GM21390 (cell line): ENCODE measurements around the gene WWTR1.

Experiments
- ATAC-seq: cut with Tn5 transposase; IDR thresholded peaks from one replicate; pipeline ENCODE4 v1.9.1; 2021; ENCODE audit not compliant: unreplicated experiment

Gene WWTR1

DNA sequence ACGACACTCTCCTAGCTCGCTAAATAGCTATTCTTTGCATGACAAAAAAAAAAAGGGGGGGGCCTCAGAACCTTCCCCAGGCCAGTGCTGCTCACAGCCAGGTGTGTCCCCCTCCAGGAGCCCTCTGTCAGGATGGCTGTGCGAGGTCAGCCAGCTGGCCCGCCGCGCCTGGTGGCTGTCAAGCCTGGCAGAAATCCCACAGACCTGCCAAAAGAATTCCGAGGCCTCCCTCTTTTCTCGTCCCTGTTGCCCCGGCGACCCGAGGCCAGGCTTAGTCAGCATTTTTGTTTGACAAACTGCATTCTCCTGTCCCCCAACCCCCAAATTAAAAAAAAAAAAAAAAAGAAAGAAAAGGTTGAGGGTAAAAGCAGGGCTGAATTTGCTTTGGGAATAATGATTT, 121.4 kb downstream of the WWTR1 start:
- no peak for ATAC-seq

DNA sequence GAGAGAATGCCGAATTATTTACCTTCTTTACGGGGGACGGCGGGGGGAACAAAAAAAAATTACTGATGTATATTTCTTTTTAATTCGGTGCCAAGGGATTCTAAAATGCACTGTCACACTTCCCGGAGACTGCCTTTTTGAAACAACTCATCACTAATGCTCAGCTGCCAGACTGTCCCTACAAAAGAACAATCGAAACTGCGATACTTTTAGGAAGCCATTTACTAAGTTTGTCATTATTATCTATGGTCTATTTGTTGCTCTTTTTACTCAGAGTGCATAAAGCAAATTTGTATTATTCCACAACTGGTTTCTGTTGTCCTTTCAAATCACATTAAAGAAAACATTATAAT, 122.5 kb downstream of the WWTR1 start:
- ATAC-seq, result no peak

DNA sequence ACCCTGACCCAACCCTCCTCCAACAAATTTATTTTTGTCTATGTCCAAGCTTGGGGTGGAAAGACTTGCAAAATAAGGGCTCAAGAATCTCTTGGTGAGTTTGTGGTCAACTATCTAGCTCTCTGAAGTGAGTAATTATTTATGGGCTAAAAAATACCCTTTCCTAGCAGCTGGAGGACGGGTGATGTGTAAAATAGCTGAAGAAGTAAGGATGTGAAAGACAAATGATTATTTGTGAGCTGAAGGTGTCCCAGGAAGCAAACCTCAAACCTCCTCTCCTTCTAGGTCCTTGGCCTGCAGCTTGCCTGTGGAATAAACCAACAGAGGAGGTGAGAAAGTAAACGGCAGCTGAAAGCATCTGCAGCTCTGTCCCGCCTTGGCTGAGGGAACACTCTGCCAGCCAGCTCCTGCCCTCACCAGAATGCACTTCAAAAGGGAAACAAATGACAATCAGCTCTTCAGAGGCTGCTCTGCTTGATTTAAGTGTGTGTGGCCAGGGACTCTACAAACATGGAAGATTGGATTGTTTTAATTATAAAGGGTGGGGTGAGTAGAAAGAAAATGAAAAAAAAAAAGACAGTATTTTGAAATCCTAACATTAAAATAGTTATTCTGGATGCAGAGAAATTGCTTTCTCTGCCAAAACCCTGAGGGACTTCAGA, 123.0 kb downstream of the WWTR1 start:
- no peak for ATAC-seq

DNA sequence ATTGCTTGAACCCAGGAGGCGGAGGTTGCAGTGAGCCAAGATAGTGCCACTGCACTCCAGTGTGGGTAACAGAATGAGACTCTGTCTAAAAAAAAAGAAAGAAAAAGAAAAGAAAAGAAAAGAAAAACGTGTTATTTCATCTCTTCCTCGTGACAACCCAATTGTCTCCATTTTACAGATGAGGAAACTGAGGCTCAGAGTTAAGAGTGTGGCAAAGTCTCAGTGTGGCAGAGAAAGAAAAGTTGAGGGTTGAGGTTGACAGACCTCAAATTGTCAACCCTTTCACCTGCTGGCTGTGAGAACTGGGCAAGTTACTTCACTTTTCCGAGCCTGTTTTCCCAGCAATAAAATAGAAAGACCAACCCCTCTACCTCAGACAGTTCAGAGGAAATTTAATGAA, 123.7 kb downstream of the WWTR1 start:
- ATAC-seq, result no peak

DNA sequence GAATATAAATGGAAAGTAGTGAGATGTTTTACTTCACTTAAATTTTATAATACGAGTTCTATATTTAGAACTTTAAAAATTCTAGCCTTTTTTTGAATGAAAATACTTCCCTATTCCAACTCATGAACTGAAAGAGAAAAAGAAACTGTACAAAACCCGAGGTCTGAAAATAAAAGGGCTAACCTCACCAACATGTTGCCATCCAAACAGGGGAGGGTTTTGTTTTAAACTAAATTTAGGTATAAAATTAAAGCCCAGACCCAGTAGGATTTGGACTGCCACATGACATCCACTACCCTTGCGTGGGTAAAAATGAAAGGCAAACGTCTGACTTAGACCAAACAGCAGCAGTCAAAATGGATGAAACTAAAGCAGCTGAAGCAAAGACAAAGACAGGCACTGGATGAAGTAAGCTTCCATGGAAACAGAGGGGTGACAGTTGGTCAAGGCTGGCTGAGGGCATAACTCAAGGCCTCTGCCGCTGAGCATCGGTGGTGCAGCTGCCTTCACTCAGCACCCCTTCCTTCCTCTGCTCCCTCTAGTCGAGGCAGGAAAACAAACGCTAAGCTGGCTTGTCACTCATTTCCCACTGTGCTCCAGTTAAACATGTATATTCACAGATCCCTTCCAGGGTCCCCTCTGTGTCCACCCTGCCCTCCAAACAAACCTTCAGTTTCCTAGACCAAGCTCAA, 125.2 kb downstream of the WWTR1 start:
- ATAC-seq, result peak; percentile 57

DNA sequence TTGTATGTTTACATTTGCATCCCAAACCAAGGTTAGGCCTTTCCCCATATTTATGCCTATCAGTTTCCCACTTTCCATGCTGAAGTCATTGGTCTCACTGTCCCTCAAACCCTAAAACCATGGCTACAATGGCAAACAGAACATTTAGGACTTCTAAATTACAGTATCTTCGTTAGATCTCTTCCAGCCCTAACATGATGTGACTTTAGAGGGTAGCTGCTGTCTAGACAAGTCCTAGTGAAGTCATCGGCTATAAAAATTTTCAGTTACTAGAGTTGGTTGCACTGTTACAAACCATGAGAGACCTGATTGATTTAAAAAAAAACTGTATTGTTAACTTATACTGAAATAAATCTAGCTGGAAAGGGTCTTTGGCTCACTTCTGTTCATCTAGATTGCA, 128.7 kb downstream of the WWTR1 start:
- no peak for ATAC-seq

DNA sequence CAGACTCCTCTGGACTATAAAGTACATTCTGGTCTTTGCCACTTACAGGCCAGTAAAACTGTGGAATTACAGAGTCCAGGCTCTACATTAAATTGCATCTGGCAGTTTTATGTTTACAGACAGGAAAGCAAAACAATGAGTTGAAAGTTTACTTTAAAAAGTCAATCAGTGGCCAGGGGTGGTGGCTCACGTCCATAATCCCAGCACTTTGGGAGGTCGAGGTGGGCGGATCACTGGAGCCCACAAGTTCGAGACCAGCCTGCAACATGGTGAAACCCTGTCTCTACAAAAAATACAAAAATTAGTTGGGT, 129.5 kb downstream of the WWTR1 start:
- ATAC-seq, result no peak

DNA sequence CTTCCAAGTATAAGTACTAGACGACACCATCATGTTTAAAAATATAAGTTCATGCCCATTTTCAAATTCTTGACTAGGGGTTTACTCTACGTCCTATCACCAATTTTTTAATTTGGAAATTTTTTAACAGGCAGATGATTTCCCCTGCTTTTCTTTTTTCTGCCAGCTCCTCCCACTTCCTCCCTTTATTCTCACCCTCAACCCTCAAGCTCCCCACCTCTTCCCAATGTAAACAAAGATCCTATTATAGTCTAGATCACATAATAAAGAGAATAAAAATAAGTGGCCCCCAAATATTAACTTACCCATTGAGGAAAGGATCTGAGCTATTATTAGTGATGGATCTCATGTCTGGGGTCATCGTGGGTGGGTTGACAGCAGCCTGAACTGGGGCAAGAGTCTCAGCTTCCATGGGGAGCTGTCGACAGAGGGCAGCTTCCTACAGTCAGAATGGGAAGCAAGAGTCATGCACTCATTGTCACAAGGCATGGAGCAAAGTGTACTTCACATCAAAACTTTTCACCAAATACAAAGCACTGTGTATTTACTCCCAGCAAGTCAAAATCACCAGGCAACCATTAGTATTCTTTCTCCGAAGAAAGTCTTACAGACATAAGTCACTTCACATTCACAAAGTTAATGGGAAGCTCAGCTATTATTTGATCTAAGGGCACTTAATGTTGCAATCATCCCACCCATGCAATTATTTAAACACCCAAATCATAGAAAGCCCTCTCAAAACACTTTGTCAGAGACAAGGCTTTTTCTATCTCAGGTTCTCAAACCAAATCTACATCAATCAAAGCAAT, 130.1 kb downstream of the WWTR1 start:
- ATAC-seq, result no peak

DNA sequence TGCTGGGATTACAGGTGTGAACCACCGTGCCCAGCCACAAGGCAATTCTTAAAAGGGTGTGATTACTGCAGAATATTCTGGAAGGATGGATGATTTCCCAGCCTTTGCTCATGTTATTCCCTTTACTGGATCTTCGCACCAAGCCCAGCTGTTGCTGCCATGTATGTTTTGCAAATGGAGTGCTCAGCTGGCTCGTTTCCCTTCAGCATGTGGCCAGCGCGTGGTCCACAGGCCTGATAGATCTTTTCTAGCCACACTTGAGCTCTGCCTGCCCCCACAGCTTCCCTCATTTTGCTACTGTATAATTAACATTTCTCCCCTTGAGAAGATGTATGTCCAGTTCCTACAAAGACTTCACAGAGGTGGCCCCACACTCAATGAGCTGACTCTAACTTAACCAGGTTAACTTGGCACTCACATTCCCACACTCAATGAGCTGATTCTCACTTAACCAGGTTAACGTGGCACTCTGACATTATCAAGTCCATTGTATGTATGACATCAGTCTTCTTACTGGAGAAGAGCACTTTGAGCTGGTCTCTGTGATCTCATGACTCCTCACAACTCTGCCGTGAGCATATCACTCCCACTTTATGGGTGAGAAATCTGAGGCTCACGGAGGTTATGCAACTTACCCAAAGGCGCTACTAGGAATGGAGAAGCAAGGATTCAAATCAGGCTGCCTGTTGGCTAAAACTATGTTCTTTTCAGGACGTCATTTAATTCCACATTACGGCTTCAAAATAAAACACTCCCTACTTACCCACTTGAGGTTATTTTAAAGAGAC, 134.1 kb downstream of the WWTR1 start:
- no peak for ATAC-seq

DNA sequence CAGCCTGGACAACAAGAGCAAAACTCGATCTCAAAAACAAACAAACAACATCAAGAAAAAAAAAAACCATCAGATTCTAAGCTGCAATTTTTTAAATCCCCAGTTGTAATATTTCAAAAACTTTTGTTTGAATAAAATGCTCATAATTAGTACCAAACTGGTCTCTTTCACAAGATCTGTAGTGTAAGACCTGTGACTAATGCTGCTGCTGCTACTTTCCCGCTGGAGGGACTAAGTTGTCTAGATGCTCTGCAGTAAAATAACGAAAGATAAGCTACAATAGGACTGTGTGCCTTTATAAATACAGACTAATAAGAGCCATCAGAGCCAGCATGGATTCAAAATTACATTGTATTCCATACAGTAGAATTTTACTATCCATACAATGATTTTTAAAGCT, 137.9 kb downstream of the WWTR1 start:
- ATAC-seq, result no peak

DNA sequence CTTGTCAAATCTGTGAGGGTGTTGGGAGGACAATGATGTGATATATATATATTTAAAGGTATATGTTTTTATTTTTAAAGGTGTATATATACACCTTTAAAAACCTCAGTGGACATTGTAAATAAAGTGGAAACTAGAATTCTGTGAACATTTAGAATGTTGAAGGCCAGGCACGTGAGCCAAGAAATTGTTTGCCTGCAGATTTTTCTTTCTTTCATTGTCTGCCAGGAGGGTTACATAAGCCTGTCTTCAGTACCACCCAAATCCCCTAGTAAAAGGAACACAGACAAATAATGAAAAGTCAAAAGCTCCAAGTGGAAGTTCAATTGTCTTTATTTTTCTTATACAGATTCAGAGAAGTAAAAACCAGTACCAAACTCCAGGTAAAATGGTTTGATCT, 140.9 kb downstream of the WWTR1 start:
- ATAC-seq, result no peak

DNA sequence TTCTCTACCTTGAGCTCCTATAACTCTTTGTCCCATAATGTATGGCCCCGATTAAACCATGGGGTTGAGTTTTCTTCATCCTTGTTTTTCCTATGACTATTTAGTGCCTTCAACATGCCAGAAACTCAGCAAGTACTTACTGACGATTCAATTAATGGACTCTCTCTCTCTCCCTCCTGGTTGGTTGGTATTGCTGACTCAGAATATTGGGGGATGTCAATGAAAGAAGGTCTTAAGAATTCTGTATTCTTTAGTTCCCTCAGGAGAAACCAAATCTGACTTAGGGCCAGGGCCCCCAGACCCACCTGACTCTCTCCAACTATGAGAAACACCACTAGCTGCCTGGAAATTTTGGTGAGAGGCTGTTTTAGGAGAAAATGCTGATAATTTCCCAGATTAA, 142.6 kb downstream of the WWTR1 start:
- ATAC-seq, result no peak

DNA sequence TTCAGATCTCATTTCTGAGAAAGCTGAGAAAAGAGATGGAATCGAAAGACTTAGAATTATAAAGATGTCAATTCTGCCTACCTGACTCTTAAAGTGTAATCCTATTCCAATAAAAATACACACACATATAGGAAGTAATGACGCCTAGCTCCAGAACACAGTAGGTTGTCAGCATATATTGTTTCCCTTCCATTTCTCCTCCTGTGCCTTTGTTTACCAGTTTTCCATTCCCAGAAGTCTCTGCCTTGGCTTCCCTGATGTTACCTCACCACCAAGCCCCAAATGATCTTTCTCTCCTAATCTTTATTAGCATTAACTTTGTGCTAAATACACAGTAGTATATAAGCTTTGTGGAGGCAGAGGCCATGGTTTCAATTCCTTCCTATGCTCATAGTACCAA, 143.4 kb downstream of the WWTR1 start:
- no peak for ATAC-seq

DNA sequence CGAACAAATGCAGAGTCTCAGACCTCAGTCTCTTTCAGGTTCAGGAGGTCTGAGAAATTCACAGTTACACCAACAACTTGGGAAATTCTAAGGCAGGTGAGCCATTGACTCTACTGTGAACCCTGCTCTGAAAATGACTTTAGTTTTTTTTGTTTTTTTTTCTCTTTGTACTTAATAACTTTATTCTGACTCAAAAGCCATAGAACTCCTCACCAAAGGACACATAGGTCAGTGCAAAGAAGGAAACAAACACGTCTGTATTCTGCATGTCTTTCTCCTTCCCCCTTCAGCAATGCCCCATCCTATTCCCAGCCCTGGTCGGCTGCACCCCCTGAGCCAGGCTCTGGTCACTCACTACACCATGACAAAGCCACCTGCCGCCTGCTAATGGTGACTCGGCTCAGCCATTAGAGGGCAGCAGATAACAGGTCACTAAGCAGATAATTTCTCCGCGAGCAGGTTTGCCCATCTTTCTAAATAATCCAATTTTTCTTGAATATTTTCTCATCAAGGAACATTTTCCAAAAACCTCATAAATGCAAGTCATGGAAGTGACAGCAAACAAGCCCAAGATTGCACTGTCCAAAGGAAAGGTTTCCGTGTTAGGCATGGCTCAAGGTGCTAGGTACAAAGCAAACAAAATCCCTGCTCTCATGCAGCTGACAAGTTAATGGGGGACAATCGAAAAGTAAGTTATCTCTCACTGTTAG, 145.6 kb downstream of the WWTR1 start:
- peak; percentile 85 for ATAC-seq

DNA sequence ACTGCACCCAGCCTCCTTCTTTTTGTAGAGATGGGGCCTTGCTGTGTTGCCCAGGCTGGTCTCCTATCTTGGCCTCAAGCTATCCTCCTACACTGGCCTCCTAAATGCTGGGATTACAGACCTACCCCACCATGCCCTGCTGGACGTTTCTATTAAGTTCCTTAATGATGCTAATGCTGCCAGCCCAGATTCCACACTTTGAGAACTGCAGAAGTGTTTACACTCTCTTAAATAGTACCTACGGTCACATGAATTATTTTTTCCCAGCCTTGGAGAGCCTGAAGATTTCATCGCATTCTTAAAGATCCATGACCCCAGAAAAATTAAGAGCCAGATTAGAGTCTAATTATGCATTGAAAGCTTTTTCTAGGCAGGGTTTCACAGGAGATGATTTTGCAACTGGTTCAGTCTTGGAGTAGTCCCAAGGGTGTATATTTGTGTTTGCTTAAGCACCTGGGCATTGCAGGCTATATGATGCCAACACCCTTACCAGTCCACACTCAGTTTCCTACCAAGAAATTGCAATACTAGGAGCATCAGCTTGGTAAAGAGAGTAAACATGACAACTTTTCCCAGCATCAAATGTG, 146.7 kb downstream of the WWTR1 start:
- ATAC-seq, result no peak

DNA sequence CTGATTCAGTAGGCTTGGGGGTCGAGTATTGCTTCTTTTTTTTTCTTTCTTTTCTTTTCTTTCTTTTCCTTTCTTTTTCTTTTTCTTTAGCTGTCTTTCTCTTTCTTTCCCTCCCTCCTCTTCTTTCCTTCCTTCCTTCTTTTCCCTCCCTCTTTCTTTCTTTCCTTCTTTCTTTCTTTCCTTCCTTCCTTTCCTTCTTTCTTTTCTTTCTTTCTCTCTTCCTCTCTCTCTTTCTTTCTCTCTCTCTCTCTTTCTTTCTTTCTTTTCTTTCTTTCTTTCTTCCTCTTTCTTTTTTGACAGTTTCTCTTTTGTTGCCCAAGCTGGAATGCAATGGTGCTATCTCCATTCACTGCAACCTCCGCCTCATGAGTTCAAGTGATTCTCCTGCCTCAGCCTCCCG, 147.3 kb downstream of the WWTR1 start:
- ATAC-seq, result no peak

DNA sequence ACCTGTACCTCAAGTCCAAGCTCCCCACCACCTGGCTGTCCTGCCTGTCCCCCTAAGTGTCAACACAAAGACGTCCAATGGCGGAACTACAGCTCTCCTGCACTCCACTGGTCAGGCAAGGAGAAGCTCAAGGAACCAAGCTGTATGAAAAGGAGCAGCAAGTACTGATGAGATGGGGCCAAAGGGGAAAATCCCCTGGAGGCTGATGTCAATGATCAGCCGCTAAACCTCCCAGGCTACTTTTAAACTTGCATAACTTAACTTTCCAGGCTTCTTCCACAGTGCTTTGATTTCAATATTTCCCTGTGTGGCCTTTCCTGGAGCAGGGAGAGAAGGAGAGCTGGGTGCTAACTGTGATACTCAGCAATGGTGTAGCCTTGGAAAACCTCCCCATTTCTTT, 148.3 kb downstream of the WWTR1 start:
- ATAC-seq, result no peak

DNA sequence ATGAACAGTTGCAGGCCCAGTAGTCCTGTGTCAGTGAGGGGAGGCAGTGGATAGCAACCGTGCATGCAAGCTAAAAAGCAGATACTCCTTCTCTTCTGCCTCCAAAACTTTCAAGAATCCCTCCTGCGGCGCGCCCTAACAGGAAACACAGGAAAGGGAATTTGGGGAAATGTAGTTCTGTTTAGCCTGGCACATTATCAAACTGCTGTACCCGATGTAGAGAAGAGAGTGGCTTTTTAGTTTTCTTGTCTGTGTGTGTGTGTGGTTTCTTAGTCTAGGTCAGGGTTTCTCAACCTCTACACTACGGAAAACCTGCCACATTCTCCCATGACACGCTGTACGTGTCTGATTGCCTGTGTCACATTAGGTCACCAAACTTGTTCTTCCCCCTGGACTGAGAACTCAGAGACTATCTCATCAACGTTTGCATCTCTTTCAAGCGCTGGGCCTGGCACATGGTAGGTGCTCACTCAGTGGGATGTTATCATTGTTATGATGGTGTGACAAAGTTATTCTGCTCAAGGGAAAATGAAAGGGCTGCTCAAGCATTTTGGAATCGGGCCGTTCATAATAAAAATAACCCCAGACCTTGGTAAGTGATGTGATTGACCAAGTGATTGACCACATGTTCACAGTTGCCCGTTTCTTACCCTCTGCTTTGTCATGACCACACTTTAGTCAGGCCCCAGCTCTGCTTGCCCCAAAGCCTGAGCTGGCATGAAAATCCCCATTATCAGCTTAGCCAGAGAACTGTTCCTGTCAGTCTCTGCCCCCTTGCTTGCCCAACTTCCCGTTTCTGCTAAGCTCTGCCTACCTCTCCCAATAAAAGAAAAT, 150.1 kb downstream of the WWTR1 start:
- ATAC-seq, result no peak

DNA sequence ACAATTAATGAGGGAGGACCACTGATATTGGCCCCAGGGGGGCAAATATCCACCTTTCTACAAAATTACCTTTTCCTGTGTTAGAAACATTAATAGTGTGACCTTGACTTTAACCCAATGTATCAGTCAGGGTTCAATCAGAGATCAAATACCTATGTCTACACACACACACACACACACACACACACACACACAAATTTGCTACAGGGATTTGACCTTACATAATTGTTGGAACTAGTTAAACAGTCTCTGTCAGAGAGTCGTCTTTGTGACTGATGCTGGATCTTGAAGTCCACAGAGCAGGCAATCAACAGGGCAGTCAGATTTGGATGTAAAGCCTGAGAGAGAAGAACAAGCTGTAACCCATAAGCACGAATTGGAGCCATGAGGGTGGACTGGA, 150.9 kb downstream of the WWTR1 start:
- ATAC-seq, result no peak

DNA sequence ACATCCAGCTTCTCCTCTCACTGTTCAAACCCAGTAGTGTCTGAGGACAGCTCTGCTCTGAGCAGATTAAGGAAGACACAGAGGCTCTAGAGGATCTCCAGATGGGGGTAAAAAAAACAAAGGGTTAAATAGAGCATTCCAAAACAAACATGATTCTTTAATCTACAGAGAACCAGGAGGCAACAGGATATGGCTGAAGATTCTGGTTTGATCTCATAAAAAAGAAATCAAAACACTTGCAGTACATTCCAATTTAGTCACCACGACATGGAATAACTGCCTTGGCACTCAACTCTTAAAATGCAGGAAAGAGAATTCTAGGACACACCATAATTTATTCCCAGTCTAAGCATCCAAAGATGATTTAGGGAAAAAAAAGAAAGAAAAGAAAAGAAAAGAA, 151.3 kb downstream of the WWTR1 start:
- ATAC-seq, result no peak
